Activated CD4-positive, alpha-beta T cell treated with anti-CD3 and anti-CD28 coated beads, Interleukin-2, amount 50 U/mL, for 4 hours (primary cell): ENCODE data around the gene B9D1.

ENCODE experiments used
- DNase-seq, 2 experiments: peaks; one replicate each; pipeline ENCODE4 v3.0.0-alpha.2; 2020

The B9D1 gene

GRCh38 chr17:19387921-19388521, 25.5 kb upstream of the B9D1 start:
- DNase-seq: no peak

GRCh38 chr17:19386974-19387920, 24.7 kb upstream of the B9D1 start, which contains the start of gene MFAP4:
Gene MFAP4, minus strand, starts transcription at chr17:19387190. Its CDS starts 35 bp downstream, at chr17:19387155.
- no peak for DNase-seq

- no peak for DNase-seq
These were observed 23.8 kb upstream of the B9D1 start for GRCh38 chr17:19386051-19386929.

GRCh38 chr17:19385521-19385983, 23.0 kb upstream of the B9D1 start:
- no peak for DNase-seq

- DNase-seq: no peak
These were observed 22.3 kb upstream of the B9D1 start for GRCh38 chr17:19384723-19385391.

- DNase-seq: no peak
These were observed 21.4 kb upstream of the B9D1 start for GRCh38 chr17:19383681-19384470.

- no peak for DNase-seq
These were observed 20.3 kb upstream of the B9D1 start for GRCh38 chr17:19382531-19383444.

- no peak for DNase-seq
These were observed 19.4 kb upstream of the B9D1 start for GRCh38 chr17:19381741-19382444.

- no peak for DNase-seq
These were observed 18.8 kb upstream of the B9D1 start for GRCh38 chr17:19381361-19381740.

- DNase-seq: no peak
These were observed 18.2 kb upstream of the B9D1 start for GRCh38 chr17:19380481-19381301.

GRCh38 chr17:19379361-19380065, 17.0 kb upstream of the B9D1 start:
- DNase-seq: no peak

GRCh38 chr17:19378416-19379360, 16.2 kb upstream of the B9D1 start, which contains the start of gene MAPK7:
Gene MAPK7, plus strand, starts transcription at chr17:19378498. Its CDS starts 403 bp downstream, at chr17:19378901.
- no peak for DNase-seq

GRCh38 chr17:19377602-19378415, 15.3 kb upstream of the B9D1 start:
- peak; percentile 83 to 87 for DNase-seq

- DNase-seq: no peak
These were observed 14.3 kb upstream of the B9D1 start for GRCh38 chr17:19376811-19377210.

GRCh38 chr17:19375732-19376131, 13.2 kb upstream of the B9D1 start:
- no peak for DNase-seq

GRCh38 chr17:19374136-19374535, 11.6 kb upstream of the B9D1 start:
- DNase-seq: no peak
